Right atrium auricular region (tissue), 2 donors: Measurements from ENCODE around the gene IFIT3. TPM values are rescaled to one million over a fixed set of nuclear protein-coding genes. Genes with fewer than 3 reads are reported as not detected.

Experiments
- DNase-seq: peaks from one replicate; pipeline ENCODE4 v3.0.0-alpha.2; 2019; ENCODE audit warnings: low spot score
- H3K27ac ChIP-seq, 2 donors: fragments of 200-600 bp; sonication (generic); 1 replicate in 1 of 2; 2 replicates in 1 of 2; pipeline ENCODE4 v1.5.1; 2016 to 2019
- H3K27me3 ChIP-seq, 2 donors: fragments of 200-600 bp; sonication (generic); one replicate each; pipeline versions ENCODE4 v1.5.1 to v1.6.0; 2017 to 2019
- H3K36me3 ChIP-seq: fragments of 200-600 bp; sonication (generic); one replicate; pipeline ENCODE4 v1.5.1; 2016
- H3K4me1 ChIP-seq, 2 donors: fragments of 200-600 bp; sonication (generic); one replicate each; pipeline versions ENCODE4 v1.5.1 to v1.6.0; 2017 to 2019
- H3K4me3 ChIP-seq, 2 donors: fragments of 200-600 bp; sonication (generic); 1 replicate in 1 of 2; 2 replicates in 1 of 2; pipeline ENCODE4 v1.5.1; 2017 to 2019; ENCODE audit warnings: mild to moderate bottlenecking in 1 of 2, moderate library complexity in 1 of 2
- H3K9me3 ChIP-seq, 2 donors: fragments of 200-600 bp; sonication (generic); one replicate each; pipeline ENCODE4 v1.5.1; 2019
- CTCF ChIP-seq, 2 donors: fragments of 200-600 bp; sonication (generic); IDR thresholded peaks; one replicate each; pipeline ENCODE4 v1.5.1; 2019; ENCODE audit warnings: antibody characterized with exemption in 2 of 2
- total RNA-seq, 2 donors: library from RNA; depleted of rRNA; stranded (reverse); fragments of >200 nt; gene quantifications; one replicate each; pipeline ENCODE4 v1.1.0, GENCODE V29; 2016

Gene IFIT3
- total RNA-seq, 2 donors from 2014 or later: 6.3 to 6.5 TPM

GRCh38 chr10:89301721-89302445 is 25.9 kb upstream of the IFIT3 start, which contains the start of gene IFIT2:
IFIT2 (plus strand) TSS chr10:89302046; CDS start chr10:89302124, 78 bp downstream.
- peak within 1 kb of the TSS; percentile 78 to 89 for H3K27ac ChIP-seq
- H3K4me3 ChIP-seq: peak within 1 kb of the TSS; percentile 36 to 49
- peak in 1 of 2 donors; percentile 9 for TF ChIP-seq CTCF (IDR thresholded peaks at IDR 0.05)
- H3K36me3 ChIP-seq: peaks cover 14% of the 10 kb centered on the region
- peaks cover 0 to 27% of the 10 kb centered on the region in 2 donors for H3K4me1 ChIP-seq
- no peaks in the 10 kb centered on the region for H3K9me3 ChIP-seq
- no peaks in the 10 kb centered on the region for H3K27me3 ChIP-seq
- DNase-seq: no peak

- peak overlapping the region; percentile 36 to 49 for H3K4me3 ChIP-seq
- peaks cover 16% of the 10 kb centered on the region for H3K36me3 ChIP-seq
- H3K27ac ChIP-seq: peak overlapping the region; percentile 78 to 89
- no peaks in the 10 kb centered on the region for H3K27me3 ChIP-seq
- peaks cover 0 to 27% of the 10 kb centered on the region in 2 donors for H3K4me1 ChIP-seq
- TF ChIP-seq CTCF (IDR thresholded peaks at IDR 0.05): no peak
- DNase-seq: no peak
- no peaks in the 10 kb centered on the region for H3K9me3 ChIP-seq
Measured at GRCh38 chr10:89302625-89303024, 25.2 kb upstream of the IFIT3 start.

GRCh38 chr10:89303161-89303560 is 24.6 kb upstream of the IFIT3 start:
- Histone ChIP-seq H3K4me3 (peak overlapping the region; percentile 36 to 49), H3K9me3 (no peaks in the 10 kb centered on the region), H3K27me3 (no peaks in the 10 kb centered on the region), H3K36me3 (peaks cover 16% of the 10 kb centered on the region), H3K27ac (peak overlapping the region; percentile 78 to 89), H3K4me1 (peaks cover 0 to 27% of the 10 kb centered on the region in 2 donors)
- no peak for DNase-seq
- TF ChIP-seq CTCF (IDR thresholded peaks at IDR 0.05): no peak

- H3K4me1 ChIP-seq: peaks cover 0 to 27% of the 10 kb centered on the region in 2 donors
- no peak for TF ChIP-seq CTCF (IDR thresholded peaks at IDR 0.05)
- no peaks in the 10 kb centered on the region for H3K27me3 ChIP-seq
- H3K9me3 ChIP-seq: no peaks in the 10 kb centered on the region
- no peak overlapping the region for H3K27ac ChIP-seq
- DNase-seq: no peak
- H3K4me3 ChIP-seq: no peak overlapping the region
- peaks cover 16% of the 10 kb centered on the region for H3K36me3 ChIP-seq
Measured at GRCh38 chr10:89304026-89304425, 23.8 kb upstream of the IFIT3 start.

- H3K4me3 ChIP-seq: no peak overlapping the region
- peaks cover 0 to 27% of the 10 kb centered on the region in 2 donors for H3K4me1 ChIP-seq
- H3K27me3 ChIP-seq: no peaks in the 10 kb centered on the region
- no peak for DNase-seq
- no peak overlapping the region for H3K27ac ChIP-seq
- peaks cover 16% of the 10 kb centered on the region for H3K36me3 ChIP-seq
- TF ChIP-seq CTCF (IDR thresholded peaks at IDR 0.05): no peak
- H3K9me3 ChIP-seq: no peaks in the 10 kb centered on the region
Measured at GRCh38 chr10:89304446-89304845, 23.4 kb upstream of the IFIT3 start.
